Right ventricle myocardium superior (tissue), 1 donor: Measurements from ENCODE around the gene TNPO3. TPM values are rescaled to one million over a fixed set of nuclear protein-coding genes. Genes with fewer than 3 reads are reported as not detected.
A peak's percentile ranks its signal among the peaks of the same experiment; 100 is the strongest.
"Not testable (repeated sequence)": the region's sequence is repeated elsewhere in the genome, so short reads cannot be mapped to it uniquely, and the experiment has no call there.

ENCODE experiments used
- ATAC-seq: fragments of 200-7000 bp; cut with Tn5 transposase; one replicate; pipeline ENCODE4 v1.9.1; 2020; ENCODE audit warnings: mild to moderate bottlenecking; ENCODE audit not compliant: poor library complexity
- DNase-seq: peaks from one replicate; pipeline ENCODE4 v3.0.0-alpha.2; 2020
- intact Hi-C: fragments of 100-400 bp; cut with DNase I; formaldehyde crosslinking; loops from one replicate; pipeline ENCODE4 v1.11.2; 2022
- total RNA-seq: library from RNA; stranded (reverse); fragmentation: NEBNext Ultra II Directional; extraction: Animal tissue kit (Norgen Biotek cat#: 25700); gene quantifications from one replicate; pipeline ENCODE4 v1.2.1, GENCODE V29; 2021
- donor health status: DM: no; HTN: yes; CAD: no; lungs with severe emphysema.

The TNPO3 gene
- total RNA-seq, 1 donor from 2014 or later: 32.8 TPM

DNA sequence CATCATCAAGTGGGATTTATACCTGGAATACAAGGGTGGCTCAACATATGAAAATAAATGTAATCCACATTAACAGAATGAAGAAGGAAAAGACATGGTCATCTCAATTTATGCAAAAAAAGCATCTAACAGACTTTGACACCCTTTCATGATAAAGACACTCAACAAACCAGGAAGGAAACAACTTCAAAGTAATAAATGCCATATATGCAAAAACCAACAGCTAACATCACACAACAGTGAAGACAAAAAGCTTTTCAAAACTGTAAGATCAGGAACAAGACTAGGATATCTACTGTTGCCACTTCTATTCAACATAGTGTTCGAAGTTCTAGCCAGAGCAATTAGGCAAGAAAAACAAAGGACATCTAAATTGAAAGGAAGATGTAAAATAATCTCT, 22.9 kb downstream of the TNPO3 start:
- no peak for ATAC-seq
- intact Hi-C loops: no loop called here

DNA sequence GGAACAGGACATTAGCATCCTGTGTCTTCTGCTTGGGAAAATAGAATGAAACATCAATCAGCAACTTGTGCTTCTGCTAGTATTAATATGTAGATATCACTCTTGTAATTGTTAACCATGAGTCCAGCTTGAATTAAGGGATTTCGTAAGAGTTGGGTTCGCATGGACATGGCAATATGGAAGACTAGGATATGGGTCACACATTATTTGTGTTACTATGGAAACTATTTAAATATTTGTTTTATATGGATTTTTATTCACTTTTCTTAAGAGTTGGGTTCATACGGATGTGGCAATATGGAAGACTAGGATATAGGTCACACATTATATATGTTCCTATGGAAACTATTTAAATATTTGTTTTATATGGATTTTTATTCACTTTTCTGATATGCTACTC, 24.5 kb downstream of the TNPO3 start:
- DNase-seq (no peak), ATAC-seq (no peak)
- intact Hi-C loops: no loop called here

More for the DNA sequence above, 22.9 kb downstream of the TNPO3 start:
- DNase-seq: no peak

DNA sequence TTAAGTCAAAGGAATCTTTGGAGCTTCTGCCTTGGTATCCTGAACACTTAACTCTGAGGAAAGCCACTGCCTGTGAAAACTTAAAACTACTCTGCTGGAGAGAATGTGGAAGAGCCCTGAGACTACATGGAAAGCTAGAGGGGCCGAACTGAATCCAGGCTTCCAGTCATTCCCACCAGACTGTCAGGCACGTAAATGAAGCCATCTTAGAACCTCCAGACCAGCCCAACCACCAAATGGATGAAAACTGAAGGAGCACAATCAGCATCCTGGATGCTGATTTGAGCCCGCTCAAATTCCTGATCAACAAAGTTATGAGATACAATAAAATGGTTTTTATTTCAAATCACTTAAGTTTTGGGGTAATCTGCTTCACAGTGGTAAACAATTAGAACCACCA, 30.8 kb downstream of the TNPO3 start:
- intact Hi-C loops: no loop called here
- ATAC-seq (no peak), DNase-seq (no peak)

DNA sequence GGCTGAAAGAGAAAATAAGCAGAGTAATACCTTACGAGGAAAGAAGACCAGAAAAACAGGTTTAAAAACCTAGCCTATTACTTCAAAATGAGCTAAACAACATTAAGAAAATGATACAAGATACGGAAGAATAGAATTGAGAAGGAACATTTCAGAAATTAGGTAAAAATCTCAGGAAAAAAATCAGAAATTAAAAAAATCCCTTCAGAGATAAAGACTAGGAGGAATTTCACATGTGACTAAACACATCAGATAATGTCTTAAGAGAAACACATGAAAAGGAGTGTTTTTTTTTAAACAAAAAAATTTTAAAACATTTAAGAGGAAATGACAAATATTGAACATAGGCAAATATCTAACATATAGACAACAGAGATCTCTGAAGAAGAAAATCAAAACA, 33.3 kb downstream of the TNPO3 start:
- ATAC-seq (no peak), DNase-seq (no peak)
- intact Hi-C loops: no loop called here

DNA sequence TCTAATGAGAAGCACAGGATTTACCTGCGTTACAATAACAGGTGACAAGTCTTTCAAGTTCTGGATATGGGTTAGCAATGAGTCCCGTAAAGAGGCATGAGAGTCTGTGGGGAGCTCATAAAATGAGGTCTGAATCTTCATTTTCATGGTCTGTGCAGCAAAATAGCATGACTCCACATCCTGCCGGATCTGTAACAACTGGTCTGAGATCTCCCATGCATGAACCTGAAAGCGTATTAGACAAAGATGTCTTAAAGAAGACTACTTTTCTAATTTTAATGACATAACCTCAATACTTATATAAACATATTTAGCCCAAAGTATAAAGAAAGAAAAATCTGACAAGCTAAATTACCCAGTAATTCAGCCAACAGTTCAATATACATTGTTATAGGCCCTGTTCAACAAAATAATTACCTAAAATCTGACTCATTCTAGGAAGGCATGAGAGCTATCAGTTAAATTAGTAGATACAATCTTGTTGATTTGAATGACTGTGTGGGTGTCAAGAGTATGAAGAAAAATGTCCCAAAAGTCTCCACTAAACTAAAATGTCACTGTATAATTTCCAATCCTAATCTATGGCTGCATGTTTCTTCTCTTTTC, 36.9 kb downstream of the TNPO3 start:
- DNase-seq (no peak), ATAC-seq (no peak)
- intact Hi-C loops: no loop called here

DNA sequence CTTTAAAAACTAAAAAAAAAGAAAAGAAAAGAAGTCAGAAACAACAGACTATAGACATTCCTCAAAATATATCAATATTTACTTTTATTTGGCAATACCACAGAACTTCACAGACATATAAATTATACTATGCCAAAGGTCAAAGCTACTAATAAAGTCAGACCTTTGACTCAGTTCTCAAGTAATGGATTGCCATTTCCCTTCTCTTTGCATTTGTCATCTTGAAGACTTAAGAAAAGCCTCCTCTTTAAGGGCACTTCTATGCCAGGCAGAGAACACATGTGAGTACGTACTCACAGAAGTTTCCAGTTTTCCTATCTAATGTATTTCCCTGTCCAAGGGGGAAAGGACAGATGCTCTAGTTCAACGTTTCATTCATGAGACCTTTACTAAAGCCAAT, 37.6 kb downstream of the TNPO3 start:
- no peak for DNase-seq
- ATAC-seq: no peak
- intact Hi-C loops: no loop called here

DNA sequence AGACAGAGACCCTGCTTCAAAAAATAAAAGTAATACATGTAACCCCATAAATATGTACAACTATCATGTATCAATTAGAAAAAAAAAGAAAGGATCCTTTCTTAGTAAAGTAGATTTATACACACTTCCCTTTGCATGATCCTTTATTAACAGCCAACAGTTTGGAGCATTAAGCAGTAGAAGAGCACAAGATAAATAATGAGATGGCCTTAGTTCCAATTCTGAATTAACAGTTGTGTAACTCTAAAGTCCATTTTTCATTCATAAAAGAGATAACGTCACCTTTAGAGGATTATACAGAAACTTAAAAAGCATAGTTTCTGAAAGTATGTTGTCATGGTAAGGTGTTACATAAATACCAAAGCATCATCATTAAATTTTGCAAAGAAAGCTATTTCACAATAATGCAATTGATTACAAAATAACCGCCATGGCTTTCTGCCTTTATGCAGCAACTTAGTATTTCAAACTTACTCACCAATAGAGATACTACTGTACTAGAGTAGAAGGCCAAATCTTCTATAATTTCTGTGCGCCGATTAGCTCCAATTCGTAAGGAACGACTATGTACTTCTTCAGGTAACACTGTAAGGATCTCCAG, 40.3 kb downstream of the TNPO3 start:
- intact Hi-C loops: no loop called here
- DNase-seq: no peak
- no peak for ATAC-seq

DNA sequence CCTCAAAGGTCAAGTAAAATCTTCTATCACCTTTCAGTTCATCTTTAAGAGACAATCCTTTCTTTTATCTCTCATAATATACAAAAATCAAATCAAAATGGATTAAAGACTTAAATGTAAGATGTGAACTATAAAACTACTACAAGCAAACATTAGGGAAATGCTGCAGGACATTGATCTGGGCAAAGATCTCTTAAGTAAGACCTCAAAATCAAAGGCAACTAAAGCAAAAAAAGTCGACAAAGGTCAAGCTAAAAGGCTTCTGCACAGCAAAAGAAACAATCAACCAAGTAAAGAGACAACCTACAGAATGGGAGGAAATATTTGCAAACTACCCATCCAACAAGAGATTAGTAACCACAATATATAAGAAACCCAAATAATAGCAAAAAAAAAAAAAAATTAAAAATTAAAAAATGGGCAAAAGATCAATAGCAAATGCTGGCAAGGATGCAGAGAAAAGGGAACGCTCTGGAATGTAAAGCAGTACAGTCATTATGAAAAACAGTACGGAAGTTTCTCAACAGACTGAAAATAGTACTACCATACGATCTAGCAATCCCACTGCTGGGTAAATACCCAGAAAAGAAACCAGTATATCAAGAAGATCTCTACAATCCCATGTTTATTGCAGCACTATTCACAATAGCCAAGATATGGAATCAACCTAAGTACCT, 41.7 kb downstream of the TNPO3 start:
- DNase-seq: no peak
- intact Hi-C loops: no loop called here
- ATAC-seq: no peak

DNA sequence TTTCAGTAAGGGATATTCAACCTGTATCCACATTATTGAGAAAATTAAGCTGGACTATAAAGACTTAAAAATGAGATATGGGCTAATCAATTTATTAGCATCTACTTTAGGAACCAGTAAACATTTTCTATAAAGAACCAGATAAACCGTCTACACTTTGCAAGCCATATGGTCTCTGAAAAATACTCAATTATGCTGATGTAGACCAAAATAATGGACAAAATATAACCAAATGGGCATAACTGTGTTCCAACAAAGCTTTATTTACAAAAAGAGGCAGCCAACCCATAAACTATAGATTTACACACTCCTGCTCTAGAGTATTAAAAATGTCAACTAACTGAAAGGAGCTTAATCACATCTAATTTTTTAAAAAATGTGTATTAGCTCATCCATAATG, 42.3 kb downstream of the TNPO3 start:
- ATAC-seq (no peak), DNase-seq (no peak)
- intact Hi-C loops: no loop called here

DNA sequence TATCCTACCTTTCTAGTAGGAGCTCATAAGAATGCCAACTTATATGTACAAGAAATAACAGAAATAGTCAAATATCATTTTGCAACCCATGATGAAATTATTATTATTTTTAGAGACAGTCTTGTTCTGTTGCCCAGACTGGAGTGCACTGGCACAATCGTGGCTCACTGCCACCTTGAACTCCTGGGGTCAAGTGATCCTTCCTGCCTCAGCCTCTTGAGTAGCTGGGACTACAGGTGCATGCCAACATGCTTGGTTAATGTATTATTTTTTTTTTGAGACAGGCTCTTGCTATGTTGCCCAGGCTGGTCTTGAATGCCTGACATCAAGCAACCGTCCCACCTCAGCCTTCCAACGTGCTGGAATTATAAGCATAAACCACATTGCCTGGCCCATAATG, 44.8 kb downstream of the TNPO3 start:
- DNase-seq: no peak
- intact Hi-C loops: no loop called here
- peak; percentile 63 for ATAC-seq

DNA sequence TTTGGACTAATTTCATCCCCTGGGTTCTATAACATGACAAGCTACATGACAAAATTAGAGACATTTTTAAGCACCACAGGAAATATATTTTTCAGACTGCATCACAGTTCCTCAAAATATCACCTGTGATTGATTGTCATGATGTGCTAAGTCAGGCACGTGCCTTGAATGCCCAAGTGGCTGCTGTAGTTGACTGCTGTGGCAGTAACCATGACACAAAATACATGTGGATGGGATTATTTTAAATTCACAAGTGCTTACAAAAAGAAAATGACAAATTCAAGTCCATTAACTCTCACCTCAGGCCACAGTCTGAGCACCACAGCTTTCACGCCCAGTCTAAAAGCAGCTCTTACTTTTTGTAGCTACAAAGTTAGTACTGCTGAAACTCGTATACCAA, 45.5 kb downstream of the TNPO3 start:
- intact Hi-C loops: no loop called here
- DNase-seq (no peak), ATAC-seq (no peak)

DNA sequence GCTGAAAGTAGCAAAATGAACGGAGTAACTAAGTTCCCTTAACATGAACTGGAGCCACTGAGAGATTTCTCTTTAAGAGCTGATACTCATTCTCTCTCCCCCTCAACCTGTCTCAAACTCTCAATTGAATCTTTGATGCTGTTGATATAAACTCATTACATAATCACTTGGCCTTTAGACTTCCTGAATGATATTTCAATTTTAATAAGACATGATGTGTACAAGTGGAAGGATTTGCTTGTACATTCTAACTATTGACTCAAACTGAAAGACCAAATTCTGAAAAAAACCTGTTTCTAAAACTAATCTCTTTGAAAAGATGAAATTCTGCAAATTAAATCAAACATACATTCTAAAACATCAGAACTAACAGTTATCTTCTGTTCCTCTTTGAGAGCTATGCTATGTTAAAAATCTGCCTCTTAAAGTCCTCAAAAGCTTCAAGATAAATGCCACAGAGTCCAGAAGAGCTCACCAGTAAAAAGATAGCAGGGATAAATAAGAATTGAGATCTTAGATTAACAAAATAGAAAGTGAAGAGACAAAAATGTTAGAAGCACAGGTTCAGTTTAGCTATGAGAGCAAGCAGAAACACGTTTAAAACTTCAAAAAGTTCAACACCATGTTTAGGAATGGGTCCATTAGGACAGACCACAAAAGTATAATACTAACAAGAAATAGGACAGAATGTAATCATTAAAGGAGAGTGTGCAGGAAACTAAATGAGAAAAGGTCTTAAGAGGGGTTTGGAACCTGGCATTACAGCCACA, 46.1 kb downstream of the TNPO3 start:
- DNase-seq (no peak), ATAC-seq (no peak)
- intact Hi-C loops: no loop called here

DNA sequence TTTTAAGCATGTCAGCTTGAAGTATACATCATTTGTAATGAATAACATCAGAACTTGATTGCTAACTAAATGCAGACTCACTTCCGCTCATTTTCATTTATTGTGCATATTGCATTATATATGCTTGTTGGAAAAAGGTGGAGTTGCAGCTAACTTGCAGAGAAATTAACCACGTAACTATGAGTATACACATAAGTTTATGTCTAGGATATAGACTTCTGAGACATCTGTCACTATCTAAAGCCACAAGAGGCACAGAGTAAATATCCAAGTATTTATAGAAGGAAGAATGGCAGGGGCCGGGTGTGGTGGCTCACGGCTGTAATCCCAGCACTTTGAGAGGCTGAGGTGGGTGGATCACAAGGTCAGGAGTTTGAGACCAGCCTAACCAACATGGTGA, 47.3 kb downstream of the TNPO3 start:
- DNase-seq (no peak), ATAC-seq (no peak)
- intact Hi-C loops: no loop called here

DNA sequence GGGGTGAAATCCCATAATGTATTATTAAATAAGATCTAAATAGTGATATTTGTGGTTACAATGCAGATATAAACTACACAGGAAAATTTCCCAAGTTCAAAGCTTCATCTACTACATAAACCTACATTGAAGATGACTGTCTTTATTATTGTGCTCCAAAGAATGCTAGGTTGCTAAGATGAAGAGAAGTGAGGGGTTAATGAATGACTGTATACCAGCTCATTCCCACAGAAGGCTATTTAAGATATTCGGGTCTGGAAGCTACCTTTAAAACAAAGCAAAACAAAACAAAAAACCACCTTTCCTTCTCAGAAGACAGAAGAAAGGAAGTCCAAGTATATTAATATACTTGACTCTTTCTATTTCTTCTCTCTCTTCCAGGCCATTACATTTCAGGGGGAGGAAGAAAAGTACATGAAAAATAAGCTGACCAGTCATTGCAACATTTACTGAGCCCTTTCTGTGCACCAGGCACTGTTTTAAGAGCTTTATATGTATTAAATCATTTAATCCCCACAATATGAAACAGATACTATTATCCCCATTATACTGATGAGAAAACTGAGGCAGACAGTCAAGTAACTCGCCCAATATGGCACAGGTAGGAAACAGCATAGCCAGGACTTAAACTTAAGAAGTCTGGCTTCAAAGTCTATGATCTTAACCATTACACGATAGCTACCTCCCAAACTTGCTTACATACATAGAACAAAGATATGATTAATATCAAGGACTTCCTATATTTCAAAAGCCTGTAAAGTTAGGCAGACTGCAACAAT, 48.1 kb downstream of the TNPO3 start:
- no peak for ATAC-seq
- DNase-seq: no peak
- intact Hi-C loops: no loop called here

DNA sequence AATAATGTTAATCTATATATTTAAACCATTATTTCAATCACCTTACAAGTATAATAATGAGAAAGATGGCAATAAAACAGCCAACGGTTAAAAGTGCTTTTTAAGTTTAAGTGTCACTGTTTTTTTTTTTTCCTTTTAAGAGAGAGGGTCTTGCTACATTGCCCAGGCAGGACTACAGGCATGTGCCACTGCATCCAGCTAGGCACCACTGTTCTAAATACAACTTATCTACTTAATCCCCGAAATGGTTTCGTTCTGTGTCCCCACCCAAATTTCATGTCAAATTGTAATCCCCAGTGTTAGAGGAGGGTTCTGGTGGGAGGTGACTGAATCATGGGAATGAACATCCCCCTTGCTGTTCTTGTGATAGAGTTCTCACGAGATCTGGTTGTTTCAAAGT, 49.7 kb downstream of the TNPO3 start:
- intact Hi-C loops: no loop called here
- DNase-seq (no peak), ATAC-seq (no peak)

DNA sequence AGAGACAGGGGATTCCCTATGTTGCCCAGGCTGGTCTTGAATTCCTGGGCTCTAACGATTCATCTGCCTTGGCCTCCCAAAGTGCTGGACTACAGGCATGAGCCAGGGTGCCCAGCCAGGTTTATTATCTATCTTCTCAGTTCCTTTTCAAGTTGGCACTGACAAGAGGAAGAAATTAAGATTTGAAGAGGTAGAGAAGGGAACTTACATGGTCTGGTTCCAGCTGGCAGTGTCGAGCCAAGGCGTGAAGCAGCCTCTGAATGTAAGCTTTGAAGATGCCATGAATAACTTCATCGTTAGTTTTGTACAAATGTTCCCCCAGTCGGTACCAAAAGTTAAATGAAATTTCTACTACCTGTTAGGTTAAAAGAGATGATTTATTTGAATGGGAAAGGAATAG, 57.7 kb downstream of the TNPO3 start:
- intact Hi-C loops: no loop called here
- DNase-seq (no peak), ATAC-seq (no peak)

DNA sequence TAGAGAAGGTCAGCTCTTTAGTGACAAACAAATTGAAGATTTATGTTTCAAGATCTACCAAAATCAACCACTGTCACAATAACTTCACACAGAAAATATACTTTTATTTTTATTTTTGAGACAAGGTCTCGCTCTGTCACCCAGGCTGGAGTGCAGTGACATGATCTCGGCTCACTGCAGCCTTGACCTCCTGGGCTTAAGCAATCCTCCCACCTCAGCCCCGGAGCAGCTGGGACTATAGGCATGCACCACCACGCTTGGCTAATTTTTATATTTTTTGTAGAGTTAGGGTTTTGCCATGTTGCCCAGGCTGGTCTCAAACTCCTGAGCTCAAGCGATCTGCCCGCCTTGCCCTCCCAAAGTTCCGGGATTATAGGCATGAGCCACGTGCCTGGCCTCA, 60.4 kb downstream of the TNPO3 start:
- DNase-seq, ATAC-seq, intact Hi-C loops: not testable (repeated sequence)

DNA sequence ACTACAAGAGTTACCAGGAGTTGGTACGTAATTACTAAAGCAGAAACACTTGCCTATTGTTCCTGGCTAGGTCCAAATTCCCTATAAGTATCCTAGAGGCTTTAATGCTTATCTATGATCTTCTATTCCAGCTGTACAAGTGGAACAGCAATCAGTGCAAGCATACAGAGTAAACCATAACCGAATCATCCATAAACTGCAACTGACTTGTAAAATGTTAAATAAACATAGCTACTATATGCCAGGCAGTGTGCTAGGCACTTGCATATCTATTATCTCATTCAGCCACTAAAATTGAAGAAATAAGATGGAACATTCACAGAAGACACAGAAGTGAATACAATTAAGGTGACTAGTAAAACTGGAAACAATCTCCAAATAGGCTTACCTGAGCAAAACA, 61.5 kb downstream of the TNPO3 start:
- ATAC-seq: no peak
- intact Hi-C loops: no loop called here
- DNase-seq: no peak

DNA sequence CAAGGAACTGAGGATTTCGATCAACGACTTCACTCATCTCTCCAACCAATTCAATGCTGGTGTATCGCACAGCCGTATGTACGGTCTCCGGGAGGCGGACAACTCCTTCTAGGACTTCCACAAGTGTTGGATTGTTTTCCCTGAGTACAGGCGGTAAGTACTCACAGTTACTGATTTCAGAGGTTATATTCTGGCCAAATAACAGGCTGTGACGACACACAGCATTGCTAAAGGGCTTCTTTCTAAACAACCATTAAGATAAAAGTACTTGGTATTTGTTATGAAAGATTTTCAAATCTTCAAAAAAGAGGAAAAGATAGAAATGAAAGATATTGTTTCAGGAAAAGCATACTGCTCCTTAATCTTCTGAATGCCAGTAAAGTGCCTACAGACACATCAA, 65.0 kb downstream of the TNPO3 start:
- intact Hi-C loops: no loop called here
- DNase-seq (no peak), ATAC-seq (no peak)
